ENCODE data around the gene CEP104. TPM values are rescaled to one million over a fixed set of nuclear protein-coding genes. Genes with fewer than 3 reads are reported as not detected.
A peak's percentile ranks its signal among the peaks of the same experiment; 100 is the strongest.

Gene CEP104
- total and polyA plus RNA-seq, 9 of the 15 experiments (the other 6 are each of a cell fraction or from before 2014, with no cell fraction given): 11.2 to 63.4 (median 42.6) TPM

GRCh38 chr1:3785456-3786157 lies 71.4 kb downstream of the CEP104 start (continued):
- TF ChIP-seq REST (IDR thresholded peaks at IDR 0.05; ENCODE audit: borderline replicate concordance): peak; percentile 75
- TF ChIP-seq REST (CRISPR knock-in tag; IDR thresholded peaks at IDR 0.05; ENCODE audit: low read depth): no peak
- TF ChIP-seq XRCC3 (IDR thresholded peaks at IDR 0.05): no peak
- no peak for TF ChIP-seq NUFIP1 (IDR thresholded peaks at IDR 0.05; ENCODE audit: partially characterized antibody)
- peak; percentile 71 for TF ChIP-seq CEBPB (tag; IDR thresholded peaks at IDR 0.05)
- TF ChIP-seq CC2D1A (IDR thresholded peaks at IDR 0.05): no peak
- TF ChIP-seq HDAC2 (IDR thresholded peaks at IDR 0.05): no peak
- TF ChIP-seq HDAC3 (IDR thresholded peaks at IDR 0.05; ENCODE audit: borderline replicate concordance, partially characterized antibody): no peak
- no peak for TF ChIP-seq CBFA2T3 (IDR thresholded peaks at IDR 0.05)
- TF ChIP-seq BHLHE40 (IDR thresholded peaks at IDR 0.05; ENCODE audit: low read length): peak; percentile 51; the same call in 1 of the 2 replicates
- 0 out of 2 replicates have a peak, but pooled peaks have one; percentile 30 for TF ChIP-seq ARID2 (IDR thresholded peaks at IDR 0.05)
- peak in 1 of 2 experiments; percentile 19; a peak in 1 of 4 replicates for TF ChIP-seq TBL1XR1 (IDR thresholded peaks at IDR 0.05; ENCODE audit: low read length in 2 of 2)
- TF ChIP-seq MEIS2 (IDR thresholded peaks at IDR 0.05; ENCODE audit: partially characterized antibody): no peak
- no peak for TF ChIP-seq MITF (IDR thresholded peaks at IDR 0.05)
- TF ChIP-seq ZNF124 (CRISPR knock-in tag; IDR thresholded peaks at IDR 0.05): no peak
- no peak for TF ChIP-seq ZBTB17 (CRISPR knock-in tag; IDR thresholded peaks at IDR 0.05)
- 0 out of 2 replicates have a peak, but pooled peaks have one; percentile 33 for TF ChIP-seq CREM (IDR thresholded peaks at IDR 0.05; ENCODE audit: low read depth)
- no peak for TF ChIP-seq POU5F1 (IDR thresholded peaks at IDR 0.05; ENCODE audit: borderline replicate concordance, low read depth, low read length, partially characterized antibody)
- no peak for TF ChIP-seq SETDB1 (IDR thresholded peaks at IDR 0.05; ENCODE audit: low read length)
- no peak for TF ChIP-seq PURB (CRISPR knock-in tag; IDR thresholded peaks at IDR 0.05; ENCODE audit: low read depth)
- no peak for TF ChIP-seq ZNF232 (CRISPR knock-in tag; IDR thresholded peaks at IDR 0.05)
